ENCODE results near the gene KAT5.

DNA sequence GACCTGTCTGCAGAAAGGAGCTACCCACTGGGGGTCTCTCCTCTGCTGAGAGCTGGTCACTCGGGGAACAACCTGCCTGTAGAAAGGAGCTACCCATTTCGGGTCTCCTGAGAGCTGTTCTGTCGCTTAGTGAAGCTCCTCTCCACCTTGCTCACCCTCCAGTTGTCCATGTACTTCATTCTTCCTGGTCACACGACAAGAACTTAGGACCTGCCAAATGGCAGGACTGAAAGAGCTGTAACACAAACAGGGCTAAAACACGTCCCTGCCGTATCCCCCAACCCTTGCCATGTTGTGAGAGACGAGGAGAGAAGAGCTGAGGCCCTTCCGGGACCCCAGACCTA, 32.6 kb downstream of the KAT5 start:
- TF ChIP-seq, protein P1, sequence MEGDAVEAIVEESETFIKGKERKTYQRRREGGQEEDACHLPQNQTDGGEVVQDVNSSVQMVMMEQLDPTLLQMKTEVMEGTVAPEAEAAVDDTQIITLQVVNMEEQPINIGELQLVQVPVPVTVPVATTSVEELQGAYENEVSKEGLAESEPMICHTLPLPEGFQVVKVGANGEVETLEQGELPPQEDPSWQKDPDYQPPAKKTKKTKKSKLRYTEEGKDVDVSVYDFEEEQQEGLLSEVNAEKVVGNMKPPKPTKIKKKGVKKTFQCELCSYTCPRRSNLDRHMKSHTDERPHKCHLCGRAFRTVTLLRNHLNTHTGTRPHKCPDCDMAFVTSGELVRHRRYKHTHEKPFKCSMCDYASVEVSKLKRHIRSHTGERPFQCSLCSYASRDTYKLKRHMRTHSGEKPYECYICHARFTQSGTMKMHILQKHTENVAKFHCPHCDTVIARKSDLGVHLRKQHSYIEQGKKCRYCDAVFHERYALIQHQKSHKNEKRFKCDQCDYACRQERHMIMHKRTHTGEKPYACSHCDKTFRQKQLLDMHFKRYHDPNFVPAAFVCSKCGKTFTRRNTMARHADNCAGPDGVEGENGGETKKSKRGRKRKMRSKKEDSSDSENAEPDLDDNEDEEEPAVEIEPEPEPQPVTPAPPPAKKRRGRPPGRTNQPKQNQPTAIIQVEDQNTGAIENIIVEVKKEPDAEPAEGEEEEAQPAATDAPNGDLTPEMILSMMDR (conservative IDR thresholded peaks at IDR 0.05; ENCODE audit: low read length): no peak
- TF ChIP-seq EZH2phosphoT487 (IDR thresholded peaks at IDR 0.05; ENCODE audit: borderline replicate concordance, low read depth, low read length): no peak
